Thymus (tissue), 11 donors: ENCODE data around the gene EPHX1. TPM values are rescaled to one million over a fixed set of nuclear protein-coding genes. Genes with fewer than 3 reads are reported as not detected.

Source experiments
- DNase-seq, 9 donors: peaks; one replicate each; pipeline ENCODE4 v3.0.0-alpha.2; 2013; ENCODE audit warnings: low spot score in 9 of 9, low read depth in 6 of 9, missing footprints in 1 of 9
- H3K27ac ChIP-seq, 2 donors: one replicate each; pipeline ENCODE4 v1.5.1; 2013; ENCODE audit warnings: control low read depth in 1 of 2, low read depth in 1 of 2, low read length in 1 of 2, mild to moderate bottlenecking in 1 of 2, moderate library complexity in 1 of 2
- H3K27me3 ChIP-seq, 2 donors: one replicate each; pipeline ENCODE4 v1.5.1; 2013; ENCODE audit warnings: low read length in 1 of 2; ENCODE audit not compliant: control insufficient read depth in 2 of 2, insufficient read depth in 1 of 2
- H3K36me3 ChIP-seq, 2 donors: one replicate each; pipeline ENCODE4 v1.5.1; 2013; ENCODE audit warnings: low read length in 1 of 2, mild to moderate bottlenecking in 1 of 2, moderate library complexity in 1 of 2; ENCODE audit not compliant: control insufficient read depth in 2 of 2, insufficient read depth in 2 of 2
- H3K4me1 ChIP-seq, 2 donors: one replicate each; pipeline ENCODE4 v1.5.1; 2013; ENCODE audit warnings: low read length in 2 of 2; ENCODE audit not compliant: control insufficient read depth in 2 of 2, insufficient read depth in 2 of 2
- H3K4me3 ChIP-seq, 2 donors: one replicate each; pipeline ENCODE4 v1.5.1; 2013; ENCODE audit warnings: low read length in 2 of 2, control low read depth in 1 of 2, mild to moderate bottlenecking in 1 of 2
- H3K9me3 ChIP-seq, 2 donors: one replicate each; pipeline ENCODE4 v1.5.1; 2013; ENCODE audit warnings: low read length in 1 of 2, mild to moderate bottlenecking in 1 of 2; ENCODE audit not compliant: control insufficient read depth in 2 of 2, insufficient read depth in 1 of 2
- WGBS: extraction: QIAGEN DNeasy Blood & Tissue Kit; methylation state at CpG from one replicate; pipeline ENCODE4 v1.1.7; 2013; 5-methylcytosine and 5-hydroxymethylcytosine counted together
- polyA plus RNA-seq: library from polyadenylated mRNA; stranded (reverse); fragments of 200-250 nt; gene quantifications from one replicate; pipeline ENCODE4 v1.2.3, GENCODE V29; 2013
- total RNA-seq: library from RNA; stranded (reverse); fragments of 120-200 nt; gene quantifications from one replicate; pipeline ENCODE4 v1.2.4, GENCODE V29; 2013
- donor health status: healthy.

Gene EPHX1
- total and polyA plus RNA-seq, 2 donors, result 9.3 to 13.3 TPM

DNA sequence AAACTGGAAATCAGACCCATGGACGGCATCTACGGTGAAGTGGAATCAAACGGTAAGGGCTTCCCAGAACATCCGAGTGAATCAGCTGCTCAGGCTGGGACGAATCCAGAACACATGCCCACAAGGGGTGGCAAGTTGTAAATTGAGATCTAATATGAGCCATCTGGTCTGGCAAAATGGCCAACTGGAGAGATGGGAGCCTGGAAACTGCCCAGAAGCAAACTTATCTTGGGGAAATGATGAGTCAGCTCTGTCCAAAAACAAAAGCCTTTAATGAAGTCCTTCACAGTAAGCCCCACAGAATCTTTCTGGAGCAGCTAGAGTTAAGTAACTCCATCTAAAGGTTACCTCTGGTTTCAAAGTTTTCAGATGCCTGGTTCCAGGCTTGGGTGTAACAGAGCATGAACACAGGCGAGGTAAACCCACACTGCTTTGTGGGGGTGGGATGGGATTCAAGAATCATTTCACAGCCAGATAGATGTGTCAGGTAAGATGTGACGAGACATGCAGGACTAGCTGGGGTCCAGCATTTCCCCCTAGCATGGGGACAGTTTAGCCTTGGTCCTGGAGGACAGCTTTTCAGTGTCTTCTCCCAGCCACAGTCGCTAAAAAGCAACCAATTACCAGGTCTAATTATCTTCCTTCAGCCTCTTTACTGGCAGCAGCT, 42.8 kb upstream of the EPHX1 start:
- 96% methylated on average over 8 of the region's 8 CpGs for WGBS
- peak in 1 of 9 donors; percentile 38 for DNase-seq
- Histone ChIP-seq H3K27me3 (no peaks in the 10 kb centered on the region), H3K27ac (peak overlapping the region; percentile 64 to 82), H3K36me3 (no peaks in the 10 kb centered on the region), H3K4me3 (no peak overlapping the region), H3K9me3 (no peaks in the 10 kb centered on the region), H3K4me1 (peaks cover 0 to 49% of the 10 kb centered on the region in 2 donors)

DNA sequence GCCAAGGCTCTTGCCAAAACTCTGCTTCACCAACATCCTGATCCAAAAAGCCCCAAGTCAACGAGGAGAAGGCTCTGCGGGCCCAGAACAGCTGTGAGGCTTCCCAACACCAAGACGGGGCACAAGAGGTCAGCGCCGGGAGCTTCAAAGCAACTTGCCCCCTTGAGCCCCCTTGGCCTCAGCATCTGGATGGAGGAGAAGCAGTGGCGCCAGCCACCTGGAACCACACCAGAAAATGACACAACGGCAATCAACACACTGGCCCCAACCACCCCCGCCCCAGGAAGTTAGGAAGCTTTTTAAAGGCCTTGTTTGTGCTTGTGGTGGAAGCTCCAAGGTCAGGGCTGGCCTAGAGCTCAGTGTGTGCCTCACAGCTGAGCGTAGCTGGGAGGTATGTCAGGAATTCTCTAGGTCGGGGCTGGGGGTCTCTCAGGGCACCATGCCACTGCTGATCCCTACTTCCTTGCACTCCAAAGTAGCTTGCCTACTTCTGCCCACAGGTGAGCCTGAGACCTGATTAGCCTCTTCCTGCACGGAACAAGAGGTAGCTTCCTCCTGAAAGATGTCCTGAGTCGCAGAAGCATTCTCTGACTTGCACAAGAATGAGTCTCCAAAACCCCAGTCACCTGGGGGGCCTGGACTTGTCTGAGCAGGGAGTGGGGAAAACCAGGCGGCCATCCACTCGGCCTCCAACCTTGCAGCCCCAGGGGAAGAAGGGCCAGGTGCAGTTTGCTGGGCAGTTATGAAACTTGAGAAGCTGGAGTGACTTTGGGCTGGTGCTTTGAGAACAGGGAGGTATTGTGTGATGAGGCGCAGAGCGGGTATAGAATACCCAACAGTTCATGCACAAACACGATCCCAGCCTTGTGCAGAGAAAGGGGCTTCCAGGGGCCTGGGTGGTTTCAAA, 42.0 kb upstream of the EPHX1 start:
- DNase-seq, result peak in 1 of 9 donors; percentile 37
- no peaks in the 10 kb centered on the region for H3K27me3 ChIP-seq
- WGBS, result 75% methylated on average over 17 of the region's 17 CpGs
- H3K27ac ChIP-seq, result peak overlapping the region; percentile 64 to 82
- no peaks in the 10 kb centered on the region for H3K36me3 ChIP-seq
- H3K4me3 ChIP-seq, result no peak overlapping the region
- H3K4me1 ChIP-seq, result peaks cover 0 to 49% of the 10 kb centered on the region in 2 donors
- no peaks in the 10 kb centered on the region for H3K9me3 ChIP-seq

DNA sequence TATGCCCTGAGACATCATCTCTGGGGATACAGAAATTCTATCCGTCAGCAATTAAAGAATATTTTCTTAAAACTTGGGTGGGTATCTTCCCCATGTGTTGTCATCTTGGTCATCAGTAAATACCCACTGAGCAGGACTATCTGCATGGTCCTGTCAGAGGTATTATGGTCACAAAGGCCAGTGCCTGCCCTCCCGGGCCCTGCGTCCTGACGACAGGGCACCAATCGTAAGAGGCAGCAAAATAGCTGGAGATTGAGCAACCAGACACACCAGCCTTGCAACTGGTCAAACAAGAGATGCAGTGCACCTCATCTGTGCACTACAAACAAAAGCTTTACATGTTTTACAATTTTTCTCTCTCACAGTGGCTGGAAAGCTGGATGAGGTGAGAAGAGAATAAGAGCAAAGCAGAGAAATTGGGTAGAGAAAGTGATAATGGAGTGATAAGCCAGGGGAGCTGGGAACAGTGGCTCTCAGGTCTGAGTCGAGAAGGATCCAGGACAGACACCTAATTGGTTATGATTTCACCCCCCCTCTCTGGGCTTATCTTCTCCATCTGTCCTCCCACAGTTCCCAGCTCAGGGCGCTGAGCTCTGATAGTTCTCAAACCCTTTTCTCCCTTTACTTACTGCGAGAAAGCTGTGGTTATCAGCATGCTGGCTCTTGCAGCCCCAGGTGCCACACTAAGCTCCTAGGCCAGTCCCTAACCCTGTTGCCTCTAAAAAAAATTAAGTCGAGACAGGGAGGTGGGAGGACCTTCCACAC, 41.1 kb upstream of the EPHX1 start:
- no peak for DNase-seq
- WGBS, result 69% methylated on average over 9 of the region's 9 CpGs
- Histone ChIP-seq H3K9me3 (no peaks in the 10 kb centered on the region), H3K27ac (peak overlapping the region in 1 of 2 donors; percentile 64), H3K4me3 (no peak overlapping the region), H3K27me3 (no peaks in the 10 kb centered on the region), H3K36me3 (no peaks in the 10 kb centered on the region), H3K4me1 (peaks cover 0 to 50% of the 10 kb centered on the region in 2 donors)

DNA sequence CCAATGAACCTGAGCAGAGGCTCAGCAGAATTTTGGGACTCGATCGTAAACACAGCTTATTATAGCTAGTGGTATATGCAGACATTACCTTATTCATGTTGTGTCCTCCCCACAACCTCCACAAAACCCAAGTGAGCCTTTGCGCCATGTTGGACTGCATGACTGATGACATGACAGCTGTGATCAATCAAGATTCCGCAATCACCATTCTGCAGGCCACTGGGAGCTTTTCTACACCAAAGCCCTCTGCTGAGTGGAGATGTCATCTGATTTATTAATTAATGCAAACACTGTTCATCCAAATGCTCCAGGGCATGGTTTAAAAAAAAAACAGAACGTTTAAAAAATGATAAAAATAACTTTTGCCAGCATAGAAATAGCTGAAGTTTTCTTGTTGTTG, 40.2 kb upstream of the EPHX1 start:
- Histone ChIP-seq H3K4me3 (no peak overlapping the region), H3K4me1 (peaks cover 0 to 50% of the 10 kb centered on the region in 2 donors), H3K27ac (no peak overlapping the region), H3K27me3 (no peaks in the 10 kb centered on the region), H3K9me3 (no peaks in the 10 kb centered on the region), H3K36me3 (no peaks in the 10 kb centered on the region)
- 97% methylated on average over 5 of the region's 5 CpGs for WGBS
- no peak for DNase-seq

DNA sequence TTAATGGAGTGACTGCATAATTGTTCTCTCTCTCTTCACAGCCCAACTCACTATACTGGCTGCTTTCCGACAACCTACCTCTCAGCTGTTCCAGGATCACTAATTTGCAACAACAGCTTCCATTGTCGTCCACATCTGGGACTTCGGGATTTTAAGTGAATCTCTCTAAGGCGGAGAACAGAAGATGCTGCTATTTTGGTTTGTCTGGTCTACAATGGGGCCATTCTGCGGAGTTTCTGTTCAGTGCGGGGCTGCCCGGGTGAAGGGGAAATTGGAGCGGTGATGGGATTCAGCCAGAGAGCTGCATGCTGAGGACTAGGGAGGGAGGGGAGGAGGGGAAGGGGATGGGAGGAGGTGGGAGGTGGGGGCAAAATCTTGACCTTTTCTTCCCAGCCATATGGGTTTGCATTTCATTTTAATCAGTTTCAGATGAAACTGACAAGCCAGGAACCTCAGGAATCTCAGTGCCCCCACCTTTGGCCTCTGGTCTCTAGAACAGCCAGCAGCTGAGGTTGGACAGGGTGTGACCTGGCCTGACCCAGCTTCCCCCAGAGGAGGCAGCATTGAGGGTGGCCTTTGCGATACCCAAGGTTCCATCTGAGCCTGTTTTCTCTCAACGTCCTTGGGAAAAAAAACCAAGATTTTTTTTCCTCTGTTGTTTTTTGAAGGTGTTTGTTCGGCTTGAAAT, 39.2 kb upstream of the EPHX1 start:
- H3K27me3 ChIP-seq, result no peaks in the 10 kb centered on the region
- 96% methylated on average over 11 of the region's 11 CpGs for WGBS
- DNase-seq, result no peak
- H3K27ac ChIP-seq, result no peak overlapping the region
- peaks cover 0 to 51% of the 10 kb centered on the region in 2 donors for H3K4me1 ChIP-seq
- H3K36me3 ChIP-seq, result no peaks in the 10 kb centered on the region
- no peaks in the 10 kb centered on the region for H3K9me3 ChIP-seq
- no peak overlapping the region for H3K4me3 ChIP-seq

DNA sequence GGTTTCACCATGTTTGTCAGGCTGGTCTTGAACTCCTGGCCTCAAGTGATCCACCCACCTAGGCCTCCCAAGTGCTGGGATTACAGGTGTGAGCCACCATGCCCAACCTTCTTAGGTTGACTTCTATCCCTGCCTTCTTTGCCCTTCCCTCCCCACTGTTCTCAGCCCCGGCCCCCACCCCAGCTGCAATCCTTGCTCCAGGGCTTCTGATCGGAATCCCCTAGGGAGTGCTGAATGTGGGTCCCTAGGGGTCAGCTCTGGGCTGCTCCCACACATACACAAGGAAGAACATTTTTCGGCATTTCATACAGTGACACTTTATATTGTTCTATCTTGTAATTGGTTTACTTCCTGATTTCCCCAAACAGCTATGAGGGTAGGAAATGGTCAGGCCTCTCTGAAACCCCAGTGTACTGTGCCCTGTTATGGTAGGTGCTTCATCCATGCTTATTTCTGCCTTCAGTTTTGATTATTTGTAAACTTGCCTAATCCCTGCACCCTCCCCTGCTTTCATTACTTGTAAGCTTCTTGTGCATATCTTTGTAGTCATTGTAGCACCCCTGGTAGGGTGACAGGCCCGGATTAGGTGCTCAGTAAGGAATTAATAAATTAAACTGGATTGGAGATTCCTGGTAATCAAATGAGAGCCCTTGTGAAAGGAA, 38.1 kb upstream of the EPHX1 start:
- Histone ChIP-seq H3K36me3 (no peaks in the 10 kb centered on the region), H3K4me3 (no peak overlapping the region), H3K4me1 (peaks cover 1 to 51% of the 10 kb centered on the region in 2 donors), H3K9me3 (no peaks in the 10 kb centered on the region), H3K27ac (no peak overlapping the region), H3K27me3 (no peaks in the 10 kb centered on the region)
- 85% methylated on average over 4 of the region's 4 CpGs for WGBS
- no peak for DNase-seq

DNA sequence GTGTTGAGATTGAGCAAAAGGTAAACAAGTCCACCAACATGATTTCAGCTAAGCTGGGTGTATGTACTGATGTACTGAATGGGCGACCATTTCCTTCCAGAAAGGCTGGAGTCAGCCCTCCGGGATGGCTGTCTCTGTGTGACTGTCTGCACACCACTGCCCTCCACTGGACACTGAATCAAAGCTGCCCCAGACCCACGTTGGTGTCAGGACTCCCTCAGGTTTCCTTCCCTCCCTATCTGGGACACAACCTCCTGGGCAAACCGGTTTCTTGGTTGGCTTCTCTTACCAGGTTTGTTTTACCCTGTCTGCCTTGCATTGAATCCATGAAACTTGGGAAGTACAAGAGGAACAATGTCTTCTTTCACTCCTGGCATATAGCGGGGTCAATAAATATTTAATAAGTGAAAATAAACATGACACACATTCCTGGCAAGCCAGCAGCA, 37.6 kb upstream of the EPHX1 start:
- WGBS, result 47% methylated on average over 5 of the region's 5 CpGs
- peak in 1 of 9 donors; percentile 45 for DNase-seq
- Histone ChIP-seq H3K36me3 (no peaks in the 10 kb centered on the region), H3K27me3 (no peaks in the 10 kb centered on the region), H3K9me3 (no peaks in the 10 kb centered on the region), H3K4me1 (peaks cover 5 to 51% of the 10 kb centered on the region in 2 donors), H3K4me3 (no peak overlapping the region), H3K27ac (no peak overlapping the region)

DNA sequence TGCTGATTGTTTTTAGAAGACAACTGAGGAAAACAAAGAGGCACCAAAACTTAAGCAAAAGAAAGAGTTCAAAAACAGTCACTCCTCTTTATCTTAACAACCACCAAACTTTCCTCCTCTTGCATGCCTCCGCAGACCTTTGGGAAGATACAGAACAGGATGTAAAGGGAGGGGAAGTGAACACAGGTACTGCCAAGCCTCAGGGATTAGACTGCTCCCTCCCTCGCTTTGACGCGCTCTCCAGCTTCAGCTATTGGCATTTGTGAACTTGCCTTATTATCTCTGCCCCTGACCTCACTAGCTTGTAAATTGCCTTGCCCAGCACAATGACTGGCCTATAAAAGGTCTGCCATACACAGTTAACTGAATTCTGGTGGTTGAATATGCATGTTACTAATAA, 37.1 kb upstream of the EPHX1 start:
- no peaks in the 10 kb centered on the region for H3K9me3 ChIP-seq
- H3K36me3 ChIP-seq, result no peaks in the 10 kb centered on the region
- no peak overlapping the region for H3K27ac ChIP-seq
- WGBS, result 94% methylated on average over 4 of the region's 4 CpGs
- no peaks in the 10 kb centered on the region for H3K27me3 ChIP-seq
- H3K4me3 ChIP-seq, result no peak overlapping the region
- H3K4me1 ChIP-seq, result peaks cover 5 to 47% of the 10 kb centered on the region in 2 donors
- DNase-seq, result no peak
